ENCODE data around the gene TMEM125. TPM values are rescaled to one million over a fixed set of nuclear protein-coding genes. Genes with fewer than 3 reads are reported as not detected.

The TMEM125 gene
- polyA plus RNA-seq, 1 of the 3 experiments (the other 2 are of a cell fraction), result not detected

- ChIA-PET CTCF (interaction anchor here (0.7 to 2.5 kb wide), 4 partner anchors 11 to 177 kb away, joined by 3 to 17 read pairs (median 4); no protein-coding TSS in a partner anchor), POLR2A (no interaction called here)
- Histone ChIP-seq H3K4me1 (ENCODE audit: control insufficient read depth in 1 of 2, insufficient read depth in 2 of 2, low read depth in 1 of 2, low read length in 1 of 2) (peaks cover 0 to 6% of the 10 kb centered on the region in 2 experiments; a peak in 1 of 4 replicates), H3K4me3 (ENCODE audit: low read depth in 2 of 2, low read length in 1 of 2) (no peak overlapping the region; a peak in 1 of 4 replicates), H3K9me2 (no peaks in the 10 kb centered on the region), H3K9ac (no peak overlapping the region), H3F3A (replicated peaks; ENCODE audit: insufficient read depth) (no peaks in the 10 kb centered on the region), H4K20me1 (ENCODE audit: insufficient read depth) (no peaks in the 10 kb centered on the region), H3K27me3 (ENCODE audit: insufficient read depth) (no peaks in the 10 kb centered on the region), H3K36me3 (replicated peaks in 1 of 2; ENCODE audit: control insufficient read depth in 1 of 2, insufficient read depth in 2 of 2, low read length in 1 of 2) (no peaks in the 10 kb centered on the region), H3K27ac (ENCODE audit: low read depth in 2 of 2, low read length in 1 of 2) (no peak overlapping the region), H3K4me2 (no peak overlapping the region), H3K79me2 (ENCODE audit: insufficient read depth) (no peaks in the 10 kb centered on the region), H2AFZ (ENCODE audit: low read depth) (no peak overlapping the region), H3K9me3 (no peaks in the 10 kb centered on the region)
- DNase-seq, result peak; percentile 51
- TF ChIP-seq IRF3 (IDR thresholded peaks at IDR 0.05; ENCODE audit: low read depth, low read length) (no peak), GABPA (IDR thresholded peaks at IDR 0.05; ENCODE audit: low read depth) (no peak), REST (IDR thresholded peaks at IDR 0.05; ENCODE audit: low read depth, low read length) (no peak), YY1 (IDR thresholded peaks at IDR 0.05; ENCODE audit: low read depth) (no peak), NRF1 (IDR thresholded peaks at IDR 0.05; ENCODE audit: low read depth, low read length) (no peak), MEF2A (IDR thresholded peaks at IDR 0.05; ENCODE audit: borderline replicate concordance, low read depth) (no peak), ZBTB33 (IDR thresholded peaks at IDR 0.05; ENCODE audit: borderline replicate concordance, low read depth) (no peak), USF2 (IDR thresholded peaks at IDR 0.05; ENCODE audit: borderline replicate concordance, low read depth, low read length) (no peak), NFIC (IDR thresholded peaks at IDR 0.05; ENCODE audit: borderline replicate concordance) (no peak), JUND (IDR thresholded peaks at IDR 0.05) (no peak), CTCF (IDR thresholded peaks at IDR 0.05) (peak; percentile 60), TCF12 (IDR thresholded peaks at IDR 0.05) (no peak), CHD2 (IDR thresholded peaks at IDR 0.05; ENCODE audit: low read length, partially characterized antibody) (no peak), FOXM1 (IDR thresholded peaks at IDR 0.05; ENCODE audit: low read depth) (no peak), PBX3 (IDR thresholded peaks at IDR 0.05) (no peak), GATA2 (CRISPR knock-in tag; IDR thresholded peaks at IDR 0.05) (no peak), FOSL2 (IDR thresholded peaks at IDR 0.05; ENCODE audit: borderline replicate concordance, low read depth) (no peak), POLR2AphosphoS5 (IDR thresholded peaks at IDR 0.05; ENCODE audit: low read depth, low read length) (no peak), RAD21 (IDR thresholded peaks at IDR 0.05; ENCODE audit: low read length) (peak; percentile 76), MXI1 (IDR thresholded peaks at IDR 0.05; ENCODE audit: low read depth, low read length) (no peak), RFX5 (IDR thresholded peaks at IDR 0.05; ENCODE audit: low read length) (no peak), SMC3 (IDR thresholded peaks at IDR 0.05; ENCODE audit: low read depth, low read length) (peak; percentile 68), RXRA (IDR thresholded peaks at IDR 0.05; ENCODE audit: borderline replicate concordance, low read depth) (no peak), EZH2phosphoT487 (IDR thresholded peaks at IDR 0.05; ENCODE audit: borderline replicate concordance, low read depth) (no peak), ELF1 (IDR thresholded peaks at IDR 0.05) (no peak), TAF1 (IDR thresholded peaks at IDR 0.05; ENCODE audit: borderline replicate concordance, low read depth, low read length) (no peak)
- 31% methylated on average over 5 of the region's 5 CpGs for WGBS (ENCODE audit: low lambda C conversion rate)
Observed at GRCh38 chr1:43238085-43238484, 31.7 kb upstream of the TMEM125 start.

All from SK-N-SH (cell line).